ENCODE results near the gene PPP6R3.
A peak's percentile ranks its signal among the peaks of the same experiment; 100 is the strongest.

Gene PPP6R3

DNA sequence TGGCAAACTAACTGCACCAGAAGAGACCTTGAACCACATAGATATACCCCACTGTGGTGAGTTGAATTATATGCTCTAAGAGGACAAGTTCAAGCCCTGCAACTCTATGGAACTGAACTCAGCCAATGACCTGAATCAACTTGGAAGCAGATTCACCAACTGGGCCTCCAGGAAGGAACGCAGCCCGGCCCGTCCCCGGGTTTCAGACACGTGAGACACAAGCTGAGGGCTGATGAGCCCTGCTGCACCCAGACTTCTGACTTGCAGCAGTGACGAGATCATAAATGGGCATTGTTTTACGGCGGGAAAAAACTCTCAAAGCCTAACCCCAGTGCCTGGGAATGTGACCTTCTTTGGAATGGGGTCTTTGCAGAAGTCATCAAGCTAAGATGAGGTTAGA is 195.3 kb downstream of the PPP6R3 start:
- DNase-seq: no peak

DNA sequence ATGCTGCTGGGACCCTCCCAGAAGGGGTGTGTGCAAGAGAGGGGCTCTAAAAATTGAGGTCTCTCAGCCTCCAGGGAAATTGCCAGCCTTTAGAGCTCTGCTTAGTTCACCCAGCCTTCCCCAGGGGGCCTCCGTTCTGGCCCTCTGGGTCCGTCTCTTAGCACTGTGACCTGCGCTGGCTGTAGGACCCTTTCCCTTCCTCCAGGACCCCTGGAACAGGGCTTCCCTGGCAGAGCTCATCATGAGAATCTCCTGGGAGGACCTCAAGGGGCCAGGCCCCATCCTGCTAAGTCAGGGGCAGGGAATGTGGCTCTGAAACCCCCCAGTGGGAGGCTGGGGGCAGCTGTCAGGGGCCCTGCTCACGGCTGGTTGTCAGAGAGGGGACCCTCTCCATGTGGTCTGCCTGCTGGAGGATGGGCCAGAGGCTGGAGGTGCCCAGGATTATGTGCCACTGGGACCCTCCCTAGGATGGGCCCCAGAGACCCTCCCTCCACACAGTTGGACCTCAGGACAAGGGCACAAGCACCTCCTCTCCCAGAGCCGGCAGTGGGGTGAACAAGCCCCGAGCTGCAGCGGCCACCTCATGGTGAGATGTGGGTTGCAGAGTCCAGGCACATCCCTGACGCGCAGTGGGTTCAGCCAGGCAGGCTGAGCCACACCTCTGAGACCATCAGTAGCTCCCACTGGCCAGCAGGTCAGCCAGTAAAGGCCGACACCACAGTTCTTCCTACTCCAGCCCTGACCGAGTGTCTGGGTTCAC is 196.6 kb downstream of the PPP6R3 start:
- no peak for DNase-seq

DNA sequence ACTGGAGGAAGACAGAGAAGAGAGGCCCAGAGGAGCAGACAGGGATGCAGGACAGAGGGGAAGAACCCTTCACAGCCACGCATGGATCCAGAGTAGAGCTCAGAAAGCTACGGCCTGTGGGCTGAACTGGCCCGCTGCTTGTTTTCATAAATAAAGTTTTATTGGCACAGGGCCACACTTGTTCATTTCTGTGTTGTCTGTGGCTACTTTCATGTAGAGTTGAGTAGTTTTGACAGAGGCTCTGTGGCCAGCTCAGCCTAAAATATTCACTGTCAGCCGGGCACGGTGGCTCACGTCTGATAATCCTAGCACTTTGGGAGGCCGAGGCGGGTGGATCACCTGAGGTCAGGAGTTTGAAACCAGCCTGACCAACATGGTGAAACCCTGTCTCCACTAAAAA is 197.5 kb downstream of the PPP6R3 start:
- DNase-seq: no peak

DNA sequence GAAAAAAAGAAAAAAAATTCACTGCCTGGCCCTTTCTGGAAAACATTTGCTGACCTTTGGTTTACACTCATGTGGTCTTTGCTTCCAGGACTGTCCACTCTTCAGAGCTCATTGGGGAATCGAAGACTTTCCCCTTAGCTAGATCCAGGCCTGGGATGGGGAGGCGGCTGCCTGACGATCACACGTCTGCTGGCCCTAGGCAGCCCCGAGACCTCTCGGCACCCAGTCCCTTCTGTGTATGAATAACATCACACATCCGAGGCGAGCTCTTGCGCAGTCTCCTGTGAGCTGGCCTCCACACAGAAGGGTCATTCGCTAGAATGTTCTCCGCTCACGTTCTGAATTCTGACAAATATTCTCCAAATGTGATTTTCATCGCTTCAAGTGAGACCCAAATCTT is 198.1 kb downstream of the PPP6R3 start:
- DNase-seq: no peak

DNA sequence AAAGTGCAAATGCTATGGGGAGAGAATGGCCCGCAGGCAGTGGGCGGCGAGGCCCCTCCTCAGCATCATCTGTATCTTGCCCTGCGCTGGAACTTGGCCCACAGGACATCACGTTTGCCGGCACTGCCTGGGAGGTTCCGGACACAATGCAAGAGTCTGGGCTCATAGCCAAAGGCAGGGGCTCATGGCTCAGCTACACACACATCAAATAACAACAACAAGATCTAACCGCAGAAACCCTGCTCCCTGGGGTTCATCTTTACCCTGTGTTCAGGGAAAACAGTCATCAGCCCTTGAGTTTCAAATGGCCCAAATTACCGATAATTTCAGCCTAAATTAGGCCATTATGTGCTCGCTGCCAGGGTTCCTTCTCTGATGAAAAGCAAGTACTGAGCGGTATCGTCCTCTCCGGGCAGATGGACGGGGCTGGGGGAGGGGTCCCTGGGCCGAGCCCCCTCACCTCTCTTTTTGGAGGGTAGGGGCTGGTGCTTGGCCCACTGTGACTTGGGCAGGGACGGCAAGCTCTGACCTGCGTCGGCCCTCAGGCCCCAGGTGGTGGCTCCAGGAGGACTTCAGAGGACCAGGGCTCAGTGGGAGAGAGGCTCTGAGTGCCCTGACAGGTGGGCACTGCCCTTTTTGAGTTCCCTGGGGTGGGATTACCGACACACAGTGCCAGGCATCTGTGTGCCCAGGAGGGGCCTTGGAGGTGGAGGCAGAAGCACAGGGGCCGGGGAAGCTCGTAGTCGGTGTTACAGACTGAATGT is 198.8 kb downstream of the PPP6R3 start:
- DNase-seq: peak; percentile 71

DNA sequence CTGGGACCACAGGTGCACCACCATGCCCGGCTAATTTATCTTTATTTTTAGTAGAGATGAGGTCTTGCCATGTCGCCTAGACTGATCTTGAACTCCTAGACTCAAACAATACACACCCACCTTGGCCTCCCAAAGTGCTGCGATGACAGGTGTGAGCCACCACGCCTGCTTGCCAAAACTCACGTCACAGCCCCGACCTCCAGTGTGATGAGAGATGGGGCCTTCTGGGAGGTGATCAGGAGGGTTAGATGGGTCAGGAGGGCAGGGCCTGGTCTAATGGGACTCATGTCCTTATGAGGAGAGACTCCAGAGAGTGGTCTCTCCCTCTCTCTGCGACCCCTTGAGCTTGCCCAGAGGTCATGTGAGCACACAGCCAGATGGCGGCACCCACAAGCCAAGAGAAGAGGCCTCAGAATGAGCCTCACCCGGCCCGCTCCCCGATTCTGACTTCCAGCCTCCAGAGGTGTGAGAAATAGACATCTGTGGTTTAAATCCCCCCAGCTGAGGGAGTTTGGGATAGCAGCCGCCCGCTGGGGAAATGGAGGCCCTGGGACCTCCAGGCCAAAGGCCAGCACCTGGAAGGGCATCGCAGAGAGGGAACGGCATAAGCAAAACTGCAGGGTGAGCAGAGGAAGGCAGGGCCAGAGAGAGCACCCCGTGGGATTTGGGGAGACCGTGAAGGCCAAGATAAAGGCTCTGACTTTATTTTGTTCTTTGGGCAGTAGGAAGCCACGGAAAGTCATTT is 199.7 kb downstream of the PPP6R3 start:
- DNase-seq: no peak

DNA sequence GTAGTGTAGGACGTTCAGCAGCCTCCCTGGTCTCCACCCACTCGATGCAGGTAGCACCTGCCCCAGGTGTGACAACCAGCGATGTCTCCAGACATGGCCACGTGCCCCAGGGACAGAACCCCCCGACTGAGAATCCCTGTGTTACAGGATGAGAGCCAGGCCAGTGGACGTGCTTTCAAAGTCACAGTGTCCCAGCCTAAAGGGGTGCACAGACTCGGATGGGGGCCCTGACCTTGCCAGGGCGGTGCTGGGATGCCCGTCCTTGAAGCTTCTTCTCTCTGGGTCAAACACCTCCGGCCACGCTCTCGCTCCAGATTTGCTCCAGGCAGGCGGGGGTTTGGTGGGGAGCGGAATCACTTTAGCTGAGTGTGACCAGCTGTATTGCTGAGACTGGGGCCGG is 200.5 kb downstream of the PPP6R3 start:
- DNase-seq: no peak

DNA sequence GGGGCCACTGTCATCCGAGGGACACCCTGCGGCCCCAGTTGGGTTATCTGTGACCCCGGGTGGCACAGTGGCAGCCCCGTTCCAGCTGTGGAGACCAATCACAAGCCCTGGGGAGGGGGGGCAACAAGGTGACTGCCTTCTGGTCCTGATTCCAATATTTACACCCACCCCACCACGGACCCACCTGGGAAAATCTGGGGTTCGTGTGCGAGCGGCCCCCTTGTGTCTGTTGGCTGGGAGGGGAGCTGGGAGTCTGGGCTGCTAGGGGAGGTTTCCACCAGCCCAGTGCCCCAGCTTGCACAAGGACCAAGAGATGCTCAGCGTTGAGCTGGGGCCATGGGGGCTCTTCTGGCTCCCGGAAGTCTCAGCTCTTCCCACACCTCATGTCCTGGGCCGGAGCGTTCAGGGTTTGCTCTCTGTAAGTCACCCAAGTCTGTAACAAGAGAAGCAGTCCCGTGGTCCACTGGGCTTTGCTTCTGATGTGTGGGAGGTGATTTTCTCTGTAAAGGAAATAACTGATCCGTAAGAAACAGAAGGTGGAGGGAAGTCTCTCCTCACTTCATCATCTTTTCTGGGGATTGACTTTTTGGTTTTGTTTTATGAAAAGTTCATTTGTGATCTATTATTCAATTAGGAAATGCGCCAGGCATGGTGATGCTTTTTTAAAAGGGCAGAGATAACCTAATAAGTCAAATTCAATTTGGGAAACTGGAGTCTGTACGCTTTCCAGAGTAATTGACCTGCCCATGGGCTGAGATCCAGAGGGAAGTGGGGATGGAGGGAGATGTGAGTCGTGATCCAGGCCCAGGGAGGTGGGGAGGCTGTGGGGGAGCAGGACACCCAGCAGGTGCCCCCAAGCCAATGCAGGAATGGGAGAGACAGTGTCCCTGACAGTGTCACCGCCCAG is 201.4 kb downstream of the PPP6R3 start:
- no peak for DNase-seq

DNA sequence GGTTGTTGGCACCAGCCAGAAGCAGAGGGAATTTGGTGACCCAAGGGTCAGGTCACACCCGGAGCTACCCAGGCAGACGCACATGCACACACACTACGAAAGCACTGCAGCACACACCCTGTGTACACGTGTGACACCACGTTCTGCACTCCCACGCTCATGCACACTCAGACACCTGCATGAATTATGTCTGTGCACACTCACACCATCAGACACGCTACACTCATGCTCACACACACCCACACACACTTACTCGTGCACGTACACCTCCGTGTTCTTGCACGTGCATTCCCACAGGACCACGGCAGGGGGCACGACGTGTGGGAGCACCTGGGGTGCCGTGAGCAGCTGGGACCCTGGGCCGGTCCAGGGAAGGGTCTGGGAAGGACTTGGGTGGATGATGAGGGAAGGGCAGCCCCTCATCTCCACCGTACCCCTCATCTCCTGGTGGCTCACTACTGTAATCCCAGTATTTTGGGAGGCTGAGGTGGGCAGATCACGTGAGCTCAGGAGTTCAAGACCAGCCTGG is 203.0 kb downstream of the PPP6R3 start:
- DNase-seq: no peak

DNA sequence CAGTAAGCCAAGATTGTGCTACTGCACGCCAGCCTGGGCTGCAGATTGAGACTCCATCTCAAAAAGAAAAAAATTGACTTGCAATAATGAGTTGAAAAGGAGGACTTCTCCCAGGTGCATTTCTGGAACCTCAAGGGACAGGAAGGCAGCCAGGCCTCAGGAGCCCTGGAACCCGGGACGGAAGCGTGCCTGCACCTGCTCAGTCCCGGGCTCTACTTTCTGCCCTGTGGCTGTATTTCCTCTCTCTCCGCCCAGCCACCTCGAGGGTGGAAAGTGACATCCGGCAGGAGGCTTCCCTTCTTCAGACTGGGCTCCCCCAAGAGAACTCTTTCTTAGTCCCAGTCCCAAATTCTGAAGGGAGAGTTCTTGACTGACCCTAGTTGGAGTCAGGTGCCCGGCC is 203.6 kb downstream of the PPP6R3 start:
- DNase-seq: no peak

DNA sequence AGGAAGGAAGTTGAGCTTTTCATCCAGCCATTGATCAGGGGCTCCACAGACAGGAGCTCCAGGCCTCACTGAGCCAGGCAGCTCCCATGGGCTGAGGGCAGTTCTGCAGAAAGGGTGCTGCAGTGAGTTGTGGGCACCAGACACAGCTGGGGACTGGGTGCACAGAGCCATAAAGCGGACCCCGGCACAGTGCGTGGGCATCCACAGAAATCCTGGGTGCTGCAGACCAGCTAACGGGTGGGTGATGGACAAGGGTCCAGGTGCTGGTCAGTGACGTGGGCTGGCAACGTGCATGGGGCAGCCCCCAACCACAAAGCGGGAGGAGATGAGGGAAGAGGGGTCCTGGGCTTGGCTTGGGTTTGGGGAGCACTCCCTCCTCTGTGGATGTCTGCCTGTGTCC is 204.4 kb downstream of the PPP6R3 start:
- DNase-seq: no peak
